IMR-90 (cell line): ENCODE results near the gene ARHGAP24. TPM values are rescaled to one million over a fixed set of nuclear protein-coding genes. Genes with fewer than 3 reads are reported as not detected.

Experiments
- ATAC-seq: fragments of 200-7000 bp; cut with Tn5 transposase; 2 replicates; pipeline ENCODE4 v1.9.1; 2020; ENCODE audit warnings: low read depth, mild to moderate bottlenecking, moderate library complexity
- BruUV-seq: library from RNA; stranded (reverse); fragments of 400-500 nt; replicated peaks from 2 replicates; lab custom pipeline; 2021; lab: Mats Ljungman, UMichigan
- CTCF ChIA-PET: fragments of 300-600 bp; formaldehyde crosslinking; extraction: SDS; loops from one replicate; lab custom pipeline; 2021; ENCODE audit warnings: antibody characterized with exemption; lab: Yijun Ruan, JAX
- POLR2A ChIA-PET: fragments of 300-600 bp; sonication (Branson Sonifier 250); formaldehyde crosslinking; loops from one replicate; lab custom pipeline; 2022; ENCODE audit warnings: antibody characterized with exemption; ENCODE audit not compliant: unreplicated experiment; lab: Charles Lee
- DNase-seq: peaks from one replicate; pipeline ENCODE4 v3.0.0; 2013
- H2AFZ ChIP-seq: replicated peaks from 2 replicates; pipeline ENCODE3; 2013; ENCODE audit warnings: low read length, mild to moderate bottlenecking; ENCODE audit not compliant: poor library complexity
- H2AK5ac ChIP-seq: 2 replicates; pipeline ENCODE4 v1.6.1; 2013; ENCODE audit warnings: low read depth, low read length, inconsistent platforms
- H2AK9ac ChIP-seq: replicated peaks from 2 replicates; pipeline ENCODE3; 2013; ENCODE audit warnings: mild to moderate bottlenecking, low read depth, low read length, moderate library complexity; ENCODE audit not compliant: poor library complexity
- H2BK120ac ChIP-seq: 2 replicates; pipeline ENCODE4 v1.6.1; 2013; ENCODE audit warnings: low read depth, low read length, inconsistent platforms
- H2BK15ac ChIP-seq: 3 replicates; pipeline ENCODE4 v1.6.1; 2013; ENCODE audit warnings: low read depth, low read length, inconsistent platforms
- H2BK20ac ChIP-seq: 2 replicates; pipeline ENCODE4 v1.6.1; 2013; ENCODE audit warnings: low read depth, mild to moderate bottlenecking, inconsistent platforms, low read length, moderate library complexity
- H2BK5ac ChIP-seq: 2 replicates; pipeline ENCODE4 v1.6.1; 2013; ENCODE audit warnings: mild to moderate bottlenecking, low read depth, low read length, inconsistent platforms; ENCODE audit not compliant: poor library complexity, severe bottlenecking
- H3K14ac ChIP-seq: replicated peaks from 2 replicates; pipeline ENCODE4 v1.6.1; 2013; ENCODE audit warnings: low read depth, low read length, inconsistent platforms
- H3K18ac ChIP-seq: 2 replicates; pipeline ENCODE4 v1.6.1; 2013; ENCODE audit warnings: low read depth, low read length, control low read depth
- H3K23ac ChIP-seq: 2 replicates; pipeline ENCODE4 v1.6.1; 2013; ENCODE audit warnings: low read depth, low read length, inconsistent platforms
- H3K27ac ChIP-seq: 2 replicates; pipeline ENCODE4 v1.5.1; 2013; ENCODE audit warnings: mild to moderate bottlenecking, control low read depth, low read length; ENCODE audit not compliant: insufficient read depth
- H3K27me3 ChIP-seq: 2 replicates; pipeline ENCODE4 v1.6.1; 2013; ENCODE audit warnings: low read length; ENCODE audit not compliant: control insufficient read depth, insufficient read depth
- H3K36me3 ChIP-seq: 2 replicates; pipeline ENCODE4 v1.6.1; 2013; ENCODE audit warnings: low read length, mixed read lengths; ENCODE audit not compliant: control insufficient read depth, insufficient read depth
- H3K4ac ChIP-seq: 2 replicates; pipeline ENCODE4 v1.6.1; 2013; ENCODE audit warnings: low read depth, low read length, inconsistent platforms
- H3K4me1 ChIP-seq: 2 replicates; pipeline ENCODE4 v1.6.1; 2013; ENCODE audit warnings: low read length, mixed read lengths; ENCODE audit not compliant: control insufficient read depth, insufficient read depth
- H3K4me2 ChIP-seq: 2 replicates; pipeline ENCODE4 v1.6.1; 2013; ENCODE audit warnings: low read depth, mild to moderate bottlenecking, control low read depth, low read length, moderate library complexity
- H3K4me3 ChIP-seq: 2 replicates; pipeline ENCODE4 v1.5.1; 2013; ENCODE audit warnings: low read depth, mild to moderate bottlenecking, control low read depth, low read length, moderate library complexity; ENCODE audit not compliant: insufficient read depth
- H3K56ac ChIP-seq: 2 replicates; pipeline ENCODE4 v1.6.1; 2013; ENCODE audit warnings: low read length, inconsistent platforms; ENCODE audit not compliant: insufficient read depth; ENCODE audit errors: extremely low read depth
- H3K79me1 ChIP-seq, 2 experiments: 2 replicates each; pipeline ENCODE4 v1.6.1; 2013; ENCODE audit warnings: low read length in 2 of 2, inconsistent platforms in 1 of 2, low read depth in 1 of 2
- H3K9ac ChIP-seq: 2 replicates; pipeline ENCODE4 v1.6.1; 2013; ENCODE audit warnings: low read depth, low read length, control low read depth
- H3K9me1 ChIP-seq: 2 replicates; pipeline ENCODE4 v1.6.1; 2013; ENCODE audit warnings: low read length, inconsistent platforms; ENCODE audit not compliant: insufficient read depth
- H3K9me3 ChIP-seq: 2 replicates; pipeline ENCODE4 v1.6.1; 2013; ENCODE audit warnings: low read length; ENCODE audit not compliant: control insufficient read depth, insufficient read depth
- H4K20me1 ChIP-seq: 2 replicates; pipeline ENCODE4 v1.6.1; 2013; ENCODE audit warnings: low read length, inconsistent platforms; ENCODE audit not compliant: insufficient read depth
- H4K5ac ChIP-seq: 2 replicates; pipeline ENCODE4 v1.6.1; 2013; ENCODE audit warnings: mild to moderate bottlenecking, low read depth, low read length, control low read depth
- H4K8ac ChIP-seq, 2 experiments: 2 replicates each; pipeline ENCODE4 v1.6.1; 2013; ENCODE audit warnings: low read depth in 2 of 2, low read length in 2 of 2, control low read depth in 1 of 2, inconsistent platforms in 1 of 2
- H4K91ac ChIP-seq: 2 replicates; pipeline ENCODE4 v1.6.1; 2013; ENCODE audit warnings: low read depth, low read length, inconsistent platforms; ENCODE audit not compliant: insufficient read depth
- CHD1 ChIP-seq: IDR thresholded peaks from 2 replicates; pipeline ENCODE4 v1.6.1; 2012; ENCODE audit warnings: low read depth, low read length, improper control_type of control experiment
- ELK1 ChIP-seq: fragments of 150-350 bp; IDR thresholded peaks from 2 replicates; pipeline ENCODE4 v1.6.1; 2016; ENCODE audit warnings: low read depth, mild to moderate bottlenecking, low read length, moderate library complexity, borderline replicate concordance
- FOS ChIP-seq: fragments of 150-350 bp; IDR thresholded peaks from 2 replicates; pipeline ENCODE4 v1.6.1; 2016; ENCODE audit warnings: low read depth, low read length
- NFE2L2 ChIP-seq: fragments of 150-350 bp; IDR thresholded peaks from 2 replicates; pipeline ENCODE4 v1.6.1; 2016; ENCODE audit warnings: low read depth, mild to moderate bottlenecking, low read length
- POLR2A ChIP-seq: IDR thresholded peaks from 2 replicates; pipeline ENCODE4 v1.6.1; 2012; ENCODE audit warnings: mild to moderate bottlenecking, low read depth, low read length
- RAD21 ChIP-seq: IDR thresholded peaks from 2 replicates; pipeline ENCODE4 v1.6.1; 2012; ENCODE audit warnings: low read length, improper control_type of control experiment
- SMC3 ChIP-seq: fragments of 150-350 bp; IDR thresholded peaks from 2 replicates; pipeline ENCODE4 v1.6.1; 2016; ENCODE audit warnings: low read depth, mild to moderate bottlenecking, antibody characterized with exemption, low read length, moderate library complexity
- USF2 ChIP-seq: fragments of 150-350 bp; IDR thresholded peaks from 2 replicates; pipeline ENCODE4 v1.6.1; 2017; ENCODE audit warnings: mild to moderate bottlenecking, antibody characterized with exemption, low read length, low read depth
- WGBS, 2 experiments: methylation state at CpG; one replicate each; pipeline versions ENCODE4 v1.1.5 to v1.1.7; 2013; ENCODE audit warnings: missing lambda C conversion rate in 2 of 2; ENCODE audit not compliant: insufficient read length in 1 of 2; ENCODE audit errors: extremely low coverage in 2 of 2; 5-methylcytosine and 5-hydroxymethylcytosine counted together
- dilution Hi-C: fragments of 300-500 bp; cut with HindIII; formaldehyde crosslinking; loops from one replicate; pipeline ENCODE4 v1.14.3; 2018; ENCODE audit warnings: low sequenced_read_pairs; ENCODE audit not compliant: unreplicated experiment
- in situ Hi-C: fragments of 300-500 bp; cut with MboI; formaldehyde crosslinking; loops from 3 replicates; pipeline ENCODE4 v1.14.3; 2019; ENCODE audit warnings: low sequenced_read_pairs, inconsistent platforms, mixed read lengths
- intact Hi-C: fragments of 100-400 bp; cut with micrococcal nuclease; formaldehyde crosslinking; loops from 2 replicates; pipeline ENCODE4 v1.10.0; 2022
- polyA plus RNA-seq, 3 experiments: library from polyadenylated mRNA; depleted of rRNA; stranded (reverse); fragments of >200 nt; gene quantifications; 2 replicates each; pipeline ENCODE4 v1.2.3, GENCODE V29; 2012; ENCODE audit warnings: low replicate concordance in 1 of 3
- total RNA-seq: library from RNA; depleted of rRNA; stranded (reverse); fragments of >200 nt; gene quantifications from 2 replicates; pipeline ENCODE4 v1.2.3, GENCODE V29; 2012
- TF ChIP-seq, protein P1 (sequence below): conservative IDR thresholded peaks from 2 replicates; pipeline ENCODE4 v1.5.1; 2012; ENCODE audit warnings: mild to moderate bottlenecking, low read depth, low read length, improper control_type of control experiment

Gene ARHGAP24
- total and polyA plus RNA-seq, 2 of the 4 experiments (the other 2 are of a cell fraction) = 11.9 to 24.0 TPM

DNA sequence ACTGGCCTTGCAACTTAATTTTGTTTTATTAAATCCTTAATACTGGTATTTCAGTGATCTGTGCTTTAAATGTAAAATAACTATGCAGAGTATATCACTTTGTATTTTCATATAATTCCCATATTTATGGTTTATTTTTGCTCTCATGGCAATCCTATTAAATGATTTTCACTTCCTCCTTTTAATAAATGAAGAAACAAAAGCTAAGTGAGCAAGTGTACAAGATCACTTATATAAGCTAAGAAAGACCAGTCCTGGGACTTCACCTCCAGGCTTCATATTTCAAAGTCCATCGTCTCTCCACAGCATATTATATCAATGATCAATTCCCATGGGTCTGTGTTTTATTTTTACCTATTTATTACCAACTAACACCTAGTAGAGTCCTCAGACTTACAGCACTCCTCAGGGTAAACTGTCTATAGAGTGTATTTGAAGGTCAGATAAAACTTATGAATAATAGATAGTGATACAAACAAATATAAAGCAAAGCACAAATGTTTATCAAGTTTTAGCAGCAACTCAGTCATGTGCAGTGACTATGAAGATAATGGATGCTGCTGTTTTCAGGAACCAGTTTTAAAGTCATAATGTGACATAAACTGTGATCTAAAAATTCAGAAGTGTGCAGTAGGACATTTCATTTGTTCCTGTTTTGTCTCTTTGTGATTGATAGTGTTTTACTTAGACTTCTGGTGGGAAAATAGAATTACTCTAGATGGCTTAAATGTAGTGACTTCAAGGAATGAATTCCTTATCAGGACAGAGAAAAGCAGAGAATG lies 56.8 kb downstream of the ARHGAP24 start:
- Histone ChIP-seq H2BK120ac (no peak overlapping the region), H3K4ac (no peak overlapping the region), H2BK20ac (no peak overlapping the region), H3K4me3 (no peak overlapping the region), H3K4me2 (no peak overlapping the region), H3K18ac (no peak overlapping the region), H2BK5ac (no peak overlapping the region), H3K9me1 (no peaks in the 10 kb centered on the region), H3K4me1 (no peaks in the 10 kb centered on the region), H3K27ac (no peak overlapping the region), H4K20me1 (no peaks in the 10 kb centered on the region), H3K79me1 (no peaks in the 10 kb centered on the region), H3K9ac (no peak overlapping the region), H2AK9ac (no peak overlapping the region), H3K23ac (no peak overlapping the region), H3K27me3 (no peaks in the 10 kb centered on the region), H2AK5ac (no peak overlapping the region), H4K91ac (no peak overlapping the region), H3K14ac (no peak overlapping the region), H2BK15ac (no peak overlapping the region), H3K9me3 (no peaks in the 10 kb centered on the region), H4K5ac (no peak overlapping the region), H4K8ac (no peak overlapping the region), H2AFZ (no peak overlapping the region), H3K56ac (no peak overlapping the region), H3K36me3 (no peaks in the 10 kb centered on the region)
- BruUV-seq = no TSS peak
- ChIA-PET POLR2A (no interaction called here), CTCF (no interaction called here)
- no peak for DNase-seq
- intact Hi-C loops (no loop called here), dilution Hi-C loops (no loop called here), in situ Hi-C loops (no loop called here)
- TF ChIP-seq POLR2A (no peak), NFE2L2 (no peak), CHD1 (no peak), SMC3 (no peak), USF2 (no peak), RAD21 (no peak), ELK1 (no peak), FOS (no peak)
- TF ChIP-seq, protein P1, sequence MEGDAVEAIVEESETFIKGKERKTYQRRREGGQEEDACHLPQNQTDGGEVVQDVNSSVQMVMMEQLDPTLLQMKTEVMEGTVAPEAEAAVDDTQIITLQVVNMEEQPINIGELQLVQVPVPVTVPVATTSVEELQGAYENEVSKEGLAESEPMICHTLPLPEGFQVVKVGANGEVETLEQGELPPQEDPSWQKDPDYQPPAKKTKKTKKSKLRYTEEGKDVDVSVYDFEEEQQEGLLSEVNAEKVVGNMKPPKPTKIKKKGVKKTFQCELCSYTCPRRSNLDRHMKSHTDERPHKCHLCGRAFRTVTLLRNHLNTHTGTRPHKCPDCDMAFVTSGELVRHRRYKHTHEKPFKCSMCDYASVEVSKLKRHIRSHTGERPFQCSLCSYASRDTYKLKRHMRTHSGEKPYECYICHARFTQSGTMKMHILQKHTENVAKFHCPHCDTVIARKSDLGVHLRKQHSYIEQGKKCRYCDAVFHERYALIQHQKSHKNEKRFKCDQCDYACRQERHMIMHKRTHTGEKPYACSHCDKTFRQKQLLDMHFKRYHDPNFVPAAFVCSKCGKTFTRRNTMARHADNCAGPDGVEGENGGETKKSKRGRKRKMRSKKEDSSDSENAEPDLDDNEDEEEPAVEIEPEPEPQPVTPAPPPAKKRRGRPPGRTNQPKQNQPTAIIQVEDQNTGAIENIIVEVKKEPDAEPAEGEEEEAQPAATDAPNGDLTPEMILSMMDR = no peak
- no peak for ATAC-seq
- no CpG with 5 or more reads among the region's 1 CpG for WGBS, 2 experiments
